Large intestine (tissue), 3 donors: Measurements from ENCODE around the gene FNBP1L. TPM values are rescaled to one million over a fixed set of nuclear protein-coding genes. Genes with fewer than 3 reads are reported as not detected.

Experiments
- DNase-seq, 2 donors: peaks; one replicate each; pipeline versions ENCODE4 v3.0.0 to v3.0.0-alpha.2; 2013
- H3K27ac ChIP-seq: one replicate; pipeline ENCODE4 v1.5.1; 2013; ENCODE audit warnings: low read length
- H3K27me3 ChIP-seq: 2 replicates; pipeline ENCODE4 v1.6.1; 2013; ENCODE audit warnings: low read length; ENCODE audit not compliant: control insufficient read depth, insufficient read depth
- H3K36me3 ChIP-seq: 2 replicates; pipeline ENCODE4 v1.6.1; 2013; ENCODE audit warnings: low read length; ENCODE audit not compliant: control insufficient read depth, insufficient read depth
- H3K4me1 ChIP-seq: one replicate; pipeline ENCODE4 v1.6.1; 2013; ENCODE audit warnings: low read length; ENCODE audit not compliant: control insufficient read depth, insufficient read depth
- H3K4me3 ChIP-seq: one replicate; pipeline ENCODE4 v1.5.1; 2013; ENCODE audit warnings: low read length
- H3K9me3 ChIP-seq: one replicate; pipeline ENCODE4 v1.6.1; 2013; ENCODE audit warnings: mild to moderate bottlenecking, low read depth, low read length, moderate library complexity; ENCODE audit not compliant: control insufficient read depth
- WGBS: methylation state at CpG from one replicate; pipeline ENCODE4 v1.1.5; 2013; ENCODE audit warnings: low lambda C conversion rate; ENCODE audit not compliant: insufficient coverage; 5-methylcytosine and 5-hydroxymethylcytosine counted together
- polyA plus RNA-seq: library from polyadenylated mRNA; unstranded; fragments of 120-200 nt; gene quantifications from one replicate; pipeline ENCODE4 v1.2.1, GENCODE V29; 2013

FNBP1L gene
- polyA plus RNA-seq, 1 donor = 79.5 TPM

- no peaks in the 10 kb centered on the region for H3K27me3 ChIP-seq
- peaks cover 6% of the 10 kb centered on the region for H3K36me3 ChIP-seq
- DNase-seq = no peak
- H3K4me3 ChIP-seq = no peak overlapping the region
- no peak overlapping the region for H3K27ac ChIP-seq
- H3K9me3 ChIP-seq = no peaks in the 10 kb centered on the region
- no peaks in the 10 kb centered on the region for H3K4me1 ChIP-seq
- WGBS = no CpG with 5 or more reads among the region's 3 CpGs
Observed at GRCh38 chr1:93501399-93501798, 53.5 kb downstream of the FNBP1L start.

DNA sequence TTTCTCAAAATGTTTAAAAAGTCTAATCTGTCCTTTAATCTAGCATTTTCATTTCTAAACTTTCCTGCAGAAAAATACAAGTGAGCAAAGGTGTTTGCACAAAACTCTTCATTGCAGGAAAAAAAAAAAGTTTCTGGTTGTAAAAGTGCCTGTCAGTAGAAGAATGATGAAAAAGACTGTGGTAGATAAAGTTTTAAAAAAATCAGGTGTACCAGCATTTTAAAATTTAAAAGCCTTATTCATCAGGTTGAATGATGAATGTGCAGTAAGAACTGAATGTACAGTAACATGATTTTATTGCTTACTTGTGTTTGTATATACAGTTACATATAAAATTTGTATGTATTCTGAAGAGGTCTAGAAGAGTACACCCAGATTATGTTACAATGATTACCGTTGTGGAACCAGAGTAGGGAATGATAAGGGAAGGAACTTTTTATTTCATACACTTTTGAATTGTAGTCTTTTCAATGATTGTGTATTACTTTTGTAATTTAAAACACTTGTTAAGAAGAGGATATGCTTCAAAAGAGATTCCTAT lies 54.0 kb downstream of the FNBP1L start:
- no CpG with 5 or more reads among the region's 1 CpG for WGBS
- Histone ChIP-seq H3K36me3 (peaks cover 6% of the 10 kb centered on the region), H3K27ac (no peak overlapping the region), H3K4me1 (no peaks in the 10 kb centered on the region), H3K9me3 (peaks cover under 1% of the 10 kb centered on the region), H3K4me3 (no peak overlapping the region), H3K27me3 (no peaks in the 10 kb centered on the region)
- DNase-seq = no peak

- Histone ChIP-seq H3K36me3 (peaks cover 6% of the 10 kb centered on the region), H3K9me3 (peaks cover 3% of the 10 kb centered on the region), H3K4me1 (no peaks in the 10 kb centered on the region), H3K4me3 (no peak overlapping the region), H3K27me3 (no peaks in the 10 kb centered on the region), H3K27ac (no peak overlapping the region)
- no peak for DNase-seq
- WGBS = 80% methylated on average over 1 of the region's 1 CpG
Observed at GRCh38 chr1:93502571-93502970, 54.7 kb downstream of the FNBP1L start.

- Histone ChIP-seq H3K9me3 (peaks cover 3% of the 10 kb centered on the region), H3K27ac (no peak overlapping the region), H3K36me3 (peaks cover 9% of the 10 kb centered on the region), H3K4me3 (no peak overlapping the region), H3K4me1 (no peaks in the 10 kb centered on the region), H3K27me3 (no peaks in the 10 kb centered on the region)
- no peak for DNase-seq
- no CpG with 5 or more reads among the region's 3 CpGs for WGBS
Observed at GRCh38 chr1:93503163-93503562, 55.2 kb downstream of the FNBP1L start.

GRCh38 chr1:93503816-93504215 lies 55.9 kb downstream of the FNBP1L start:
- Histone ChIP-seq H3K27me3 (no peaks in the 10 kb centered on the region), H3K4me1 (no peaks in the 10 kb centered on the region)
- DNase-seq = no peak

GRCh38 chr1:93504247-93505033 lies 56.5 kb downstream of the FNBP1L start:
- Histone ChIP-seq H3K36me3 (peaks cover 16% of the 10 kb centered on the region), H3K4me1 (no peaks in the 10 kb centered on the region), H3K9me3 (peaks cover 3% of the 10 kb centered on the region), H3K27ac (no peak overlapping the region), H3K27me3 (no peaks in the 10 kb centered on the region), H3K4me3 (no peak overlapping the region)
- DNase-seq = no peak
- WGBS = 94% methylated on average over 4 of the region's 8 CpGs

More at GRCh38 chr1:93503816-93504215, 55.9 kb downstream of the FNBP1L start:
- H3K4me3 ChIP-seq = no peak overlapping the region
- peaks cover 3% of the 10 kb centered on the region for H3K9me3 ChIP-seq
- H3K27ac ChIP-seq = no peak overlapping the region
- H3K36me3 ChIP-seq = peaks cover 10% of the 10 kb centered on the region

DNA sequence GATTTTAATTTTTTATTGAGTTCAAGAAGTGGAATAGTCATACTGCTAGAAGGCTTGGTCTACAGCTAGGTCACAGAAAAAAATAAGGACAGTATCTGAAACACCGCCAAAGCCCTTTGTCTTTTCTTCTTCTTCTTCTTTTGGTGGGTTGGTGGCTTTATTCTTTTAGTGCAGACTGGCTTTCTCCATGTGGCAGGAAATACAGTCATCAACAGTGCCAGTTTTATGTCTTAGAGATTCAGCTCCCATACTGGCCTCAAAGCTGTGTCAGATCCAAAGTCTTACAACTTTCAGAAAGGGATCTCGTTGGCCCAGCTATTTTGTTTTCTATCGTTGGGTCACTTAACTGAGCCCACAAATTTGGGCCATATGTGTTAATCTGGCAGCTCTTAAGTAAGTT lies 58.2 kb downstream of the FNBP1L start:
- DNase-seq = no peak
- WGBS = no CpG with 5 or more reads among the region's 3 CpGs
- no peaks in the 10 kb centered on the region for H3K4me1 ChIP-seq
- no peaks in the 10 kb centered on the region for H3K27me3 ChIP-seq
- H3K36me3 ChIP-seq = peaks cover 13% of the 10 kb centered on the region
- no peak overlapping the region for H3K27ac ChIP-seq
- H3K9me3 ChIP-seq = peaks cover 7% of the 10 kb centered on the region
- H3K4me3 ChIP-seq = no peak overlapping the region

GRCh38 chr1:93516164-93516563 lies 68.2 kb downstream of the FNBP1L start:
- Histone ChIP-seq H3K27ac (no peak overlapping the region), H3K4me3 (no peak overlapping the region), H3K4me1 (peaks cover 2% of the 10 kb centered on the region), H3K9me3 (no peaks in the 10 kb centered on the region), H3K36me3 (no peaks in the 10 kb centered on the region), H3K27me3 (no peaks in the 10 kb centered on the region)
- no peak for DNase-seq
- no CpG with 5 or more reads among the region's 5 CpGs for WGBS

DNA sequence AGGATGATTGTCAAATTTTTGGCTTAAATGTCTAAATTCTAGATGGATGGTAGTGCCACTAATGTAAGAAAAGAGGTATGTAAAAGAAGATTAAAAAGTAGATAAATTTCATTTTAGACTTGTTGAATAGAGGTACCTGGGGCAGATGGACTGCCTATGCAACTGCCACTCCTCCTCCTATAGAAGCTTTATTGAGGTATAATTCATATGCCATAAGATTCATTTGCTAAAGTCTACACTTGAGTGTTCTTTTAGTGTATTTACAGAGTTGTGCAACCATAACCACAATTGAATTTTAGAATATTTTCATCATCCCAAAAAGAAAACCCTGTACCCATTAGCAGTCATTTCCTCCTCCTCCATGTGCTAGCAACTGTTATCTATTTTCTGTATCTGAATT lies 70.6 kb downstream of the FNBP1L start:
- peaks cover 2% of the 10 kb centered on the region for H3K4me1 ChIP-seq
- peaks cover 2% of the 10 kb centered on the region for H3K36me3 ChIP-seq
- no peaks in the 10 kb centered on the region for H3K9me3 ChIP-seq
- no peaks in the 10 kb centered on the region for H3K27me3 ChIP-seq
- no peak for DNase-seq
- no peak overlapping the region for H3K27ac ChIP-seq
- no peak overlapping the region for H3K4me3 ChIP-seq

DNA sequence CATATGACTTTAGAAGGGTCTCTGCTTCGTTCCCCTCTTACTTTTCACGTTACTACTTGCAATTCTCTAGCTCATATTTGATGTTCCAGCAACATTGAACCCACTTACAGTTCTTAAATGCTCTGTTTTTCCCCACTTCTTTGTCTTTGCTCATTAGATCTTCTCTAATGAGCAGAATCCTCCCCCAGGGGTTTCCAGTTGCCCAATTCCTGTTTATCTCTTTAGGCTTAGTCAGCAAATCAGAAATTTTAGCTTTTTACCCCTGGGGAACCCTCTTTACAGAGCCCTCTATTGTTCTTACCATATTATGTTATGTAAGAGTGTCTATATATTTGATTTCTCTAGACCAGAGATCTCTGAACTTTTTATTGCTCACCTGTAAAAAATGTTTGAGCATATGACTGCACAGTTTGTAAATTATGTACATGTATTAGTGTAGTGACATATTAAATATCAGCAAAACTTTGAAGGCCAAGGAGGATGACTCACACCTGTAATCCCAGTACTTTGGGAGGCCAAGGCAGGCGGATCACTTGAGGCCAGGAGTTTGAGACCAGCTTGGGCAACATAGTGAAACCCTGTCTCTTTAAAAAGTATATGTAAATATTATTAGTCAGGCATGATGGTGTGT lies 71.4 kb downstream of the FNBP1L start:
- Histone ChIP-seq H3K36me3 (peaks cover 2% of the 10 kb centered on the region), H3K9me3 (no peaks in the 10 kb centered on the region), H3K27ac (peak overlapping the region; percentile 35), H3K27me3 (no peaks in the 10 kb centered on the region), H3K4me3 (no peak overlapping the region), H3K4me1 (peaks cover 2% of the 10 kb centered on the region)
- peak; percentile 44 to 69 for DNase-seq
- 100% methylated on average over 2 of the region's 3 CpGs for WGBS
